ENCODE results near the gene CAPS2. TPM values are rescaled to one million over a fixed set of nuclear protein-coding genes. Genes with fewer than 3 reads are reported as not detected.

Gene CAPS2
- total and polyA plus RNA-seq, 7 donors = 0.73 to 20.3 (median 8.4) TPM

DNA sequence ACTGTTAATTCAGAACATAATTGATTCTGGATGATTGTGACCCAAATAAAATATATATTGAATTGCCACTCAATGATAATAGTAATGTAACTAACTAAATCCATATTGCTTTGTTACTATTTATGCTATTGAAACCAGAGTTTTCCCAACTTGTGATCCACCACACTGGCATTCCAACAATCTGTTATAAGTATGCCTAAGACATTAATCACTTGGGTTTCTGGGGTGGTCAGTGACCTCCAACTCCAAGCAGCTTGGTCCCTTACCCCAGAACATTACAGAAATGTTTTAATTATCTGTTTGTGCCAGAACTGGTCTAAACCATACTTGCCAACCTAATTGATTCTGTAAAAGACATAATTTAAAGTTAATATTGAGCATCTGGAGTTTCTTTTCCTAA is 14.6 kb downstream of the CAPS2 start:
- H3K27me3 ChIP-seq (ENCODE audit: insufficient read depth in 3 of 3, low read length in 2 of 3) = no peaks in the 10 kb centered on the region
- ATAC-seq = no peak
- H3K4me3 ChIP-seq = no peak overlapping the region
- DNase-seq = no peak
- TF ChIP-seq, protein P1, sequence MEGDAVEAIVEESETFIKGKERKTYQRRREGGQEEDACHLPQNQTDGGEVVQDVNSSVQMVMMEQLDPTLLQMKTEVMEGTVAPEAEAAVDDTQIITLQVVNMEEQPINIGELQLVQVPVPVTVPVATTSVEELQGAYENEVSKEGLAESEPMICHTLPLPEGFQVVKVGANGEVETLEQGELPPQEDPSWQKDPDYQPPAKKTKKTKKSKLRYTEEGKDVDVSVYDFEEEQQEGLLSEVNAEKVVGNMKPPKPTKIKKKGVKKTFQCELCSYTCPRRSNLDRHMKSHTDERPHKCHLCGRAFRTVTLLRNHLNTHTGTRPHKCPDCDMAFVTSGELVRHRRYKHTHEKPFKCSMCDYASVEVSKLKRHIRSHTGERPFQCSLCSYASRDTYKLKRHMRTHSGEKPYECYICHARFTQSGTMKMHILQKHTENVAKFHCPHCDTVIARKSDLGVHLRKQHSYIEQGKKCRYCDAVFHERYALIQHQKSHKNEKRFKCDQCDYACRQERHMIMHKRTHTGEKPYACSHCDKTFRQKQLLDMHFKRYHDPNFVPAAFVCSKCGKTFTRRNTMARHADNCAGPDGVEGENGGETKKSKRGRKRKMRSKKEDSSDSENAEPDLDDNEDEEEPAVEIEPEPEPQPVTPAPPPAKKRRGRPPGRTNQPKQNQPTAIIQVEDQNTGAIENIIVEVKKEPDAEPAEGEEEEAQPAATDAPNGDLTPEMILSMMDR (IDR thresholded peaks at IDR 0.05) = no peak
- no peak overlapping the region for H3K27ac ChIP-seq
- no peaks in the 10 kb centered on the region for H3K9me3 ChIP-seq
- intact Hi-C loops (cut with DNase I) = no loop called here
- H3K4me1 ChIP-seq = no peaks in the 10 kb centered on the region
- peaks cover 3 to 11% of the 10 kb centered on the region in 2 donors for H3K36me3 ChIP-seq (ENCODE audit: insufficient read depth in 1 of 2, low read depth in 1 of 2)

DNA sequence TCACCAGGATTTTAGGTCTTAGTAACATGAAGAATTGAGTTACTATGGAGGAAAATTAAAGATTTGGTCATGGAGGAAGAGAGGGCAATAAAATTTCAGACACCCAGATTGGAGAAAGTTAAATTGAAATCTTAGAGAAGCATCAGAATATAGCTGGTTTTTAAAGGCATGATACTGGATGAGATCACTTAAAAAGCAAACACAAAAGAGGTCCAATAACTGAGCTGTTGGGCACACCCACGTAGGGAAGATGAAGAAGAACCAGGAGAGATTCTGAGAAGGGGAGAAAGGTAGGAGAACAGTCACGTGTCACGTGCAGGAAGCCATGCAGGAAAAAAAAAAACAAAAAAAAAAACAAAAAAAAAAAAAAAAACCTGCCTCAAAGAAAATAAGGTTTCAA is 18.8 kb downstream of the CAPS2 start:
- H3K4me1 ChIP-seq = no peaks in the 10 kb centered on the region
- H3K27ac ChIP-seq = no peak overlapping the region
- WGBS, 3 donors = 62 to 83% (median 75%) methylated on average over 3 of the region's 3 CpGs
- ATAC-seq = no peak
- H3K9me3 ChIP-seq = no peaks in the 10 kb centered on the region
- peaks cover 3 to 11% of the 10 kb centered on the region in 2 donors for H3K36me3 ChIP-seq (ENCODE audit: insufficient read depth in 1 of 2, low read depth in 1 of 2)
- no peaks in the 10 kb centered on the region for H3K27me3 ChIP-seq (ENCODE audit: insufficient read depth in 3 of 3, low read length in 2 of 3)
- TF ChIP-seq, protein P1 (IDR thresholded peaks at IDR 0.05) = no peak
- intact Hi-C loops (cut with DNase I) = no loop called here
- no peak for DNase-seq
- H3K4me3 ChIP-seq = no peak overlapping the region

DNA sequence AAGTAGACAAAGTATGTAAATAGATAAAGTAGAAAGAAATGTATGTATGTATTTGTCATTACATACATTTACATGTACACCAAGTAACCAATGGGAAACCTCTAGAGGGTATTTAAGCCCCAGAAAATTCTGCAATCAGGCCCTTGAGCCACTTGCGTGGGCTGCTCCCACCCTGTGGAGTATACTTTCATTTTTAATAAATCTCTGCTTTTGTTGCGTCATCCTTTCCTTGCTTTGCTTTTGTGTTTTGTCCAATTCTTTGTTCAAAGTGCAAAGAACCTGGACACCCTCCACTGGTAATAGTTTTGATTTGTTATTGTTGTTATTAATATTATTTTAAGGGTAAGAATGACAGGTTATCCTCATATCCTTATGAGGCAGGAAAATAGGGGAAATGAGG is 21.8 kb downstream of the CAPS2 start:
- DNase-seq (no peak), ATAC-seq (no peak)
- Histone ChIP-seq H3K9me3 (no peaks in the 10 kb centered on the region), H3K4me3 (no peak overlapping the region), H3K36me3 (ENCODE audit: insufficient read depth in 1 of 2, low read depth in 1 of 2) (peaks cover 3 to 33% of the 10 kb centered on the region in 2 donors), H3K27ac (no peak overlapping the region), H3K27me3 (ENCODE audit: insufficient read depth in 3 of 3, low read length in 2 of 3) (no peaks in the 10 kb centered on the region), H3K4me1 (no peaks in the 10 kb centered on the region)
- TF ChIP-seq, protein P1 (IDR thresholded peaks at IDR 0.05) = no peak
- intact Hi-C loops (cut with DNase I) = no loop called here
- 83 to 90% (median 87%) methylated on average over 2 of the region's 2 CpGs for WGBS, 3 donors

DNA sequence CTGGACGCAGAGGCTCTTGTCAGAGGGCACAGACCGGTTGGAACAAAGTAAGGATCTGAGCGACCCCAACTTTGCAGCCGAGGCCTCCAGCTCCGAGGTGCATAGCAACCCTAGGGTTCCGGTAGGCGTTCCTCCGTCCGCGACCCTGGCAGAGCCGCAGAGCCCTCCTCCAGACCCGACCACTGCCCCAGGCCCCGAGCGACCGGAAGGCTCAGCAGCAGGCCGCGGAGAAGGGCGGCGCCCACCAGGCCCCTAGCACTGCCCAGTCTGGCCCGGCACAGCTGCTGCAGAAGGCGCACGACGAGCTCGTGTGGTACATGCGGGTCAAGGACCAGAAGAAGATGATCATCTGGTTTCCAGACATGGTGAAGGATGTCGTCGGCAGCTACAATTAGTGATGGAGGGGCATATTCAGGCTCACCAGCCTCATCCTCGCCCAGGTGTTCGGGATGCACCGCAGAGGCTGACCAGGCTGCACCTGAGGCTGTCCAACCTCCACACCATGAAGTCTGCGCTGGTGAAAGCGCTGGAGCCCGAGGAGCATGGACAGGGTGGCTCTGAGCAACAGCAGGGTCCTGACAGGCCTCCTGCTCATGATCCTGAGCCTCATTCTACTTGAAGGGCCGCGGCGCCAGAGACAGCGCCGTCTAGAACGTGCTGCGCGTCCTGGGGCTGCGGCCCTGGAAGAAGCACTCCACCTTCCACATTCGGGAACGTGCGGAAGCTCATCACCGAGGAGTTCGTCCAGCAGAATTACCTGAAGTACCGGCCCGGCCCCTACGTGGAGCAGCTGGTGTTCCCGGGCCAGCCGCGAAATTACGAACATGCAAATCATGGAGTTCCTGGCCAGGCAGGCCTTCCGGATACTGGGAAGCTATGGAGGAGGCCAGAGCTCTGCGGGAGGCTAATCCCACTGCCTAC is 24.5 kb downstream of the CAPS2 start:
- intact Hi-C loops (cut with DNase I) = no loop called here
- TF ChIP-seq, protein P1 (IDR thresholded peaks at IDR 0.05) = no peak
- Histone ChIP-seq H3K4me3 (no peak overlapping the region), H3K27ac (no peak overlapping the region), H3K9me3 (no peaks in the 10 kb centered on the region), H3K4me1 (no peaks in the 10 kb centered on the region), H3K27me3 (ENCODE audit: insufficient read depth in 3 of 3, low read length in 2 of 3) (no peaks in the 10 kb centered on the region), H3K36me3 (ENCODE audit: insufficient read depth in 1 of 2, low read depth in 1 of 2) (peaks cover 0 to 24% of the 10 kb centered on the region in 2 donors)
- WGBS, 3 donors = 94 to 95% (median 94%) methylated on average over 55 to 56 of the region's 56 CpGs
- ATAC-seq (no peak), DNase-seq (peak; percentile 11 to 39)
